Breast epithelium (tissue), 3 donors: ENCODE results near the gene MTCL1.

Experiments
- CTCF ChIP-seq, 3 donors: fragments of 450-650 bp; IDR thresholded peaks; one replicate each; pipeline ENCODE4 v1.5.1; 2016 to 2017; ENCODE audit warnings: antibody characterized with exemption in 3 of 3, mild to moderate bottlenecking in 3 of 3, moderate library complexity in 3 of 3
- POLR2A ChIP-seq: fragments of 450-650 bp; IDR thresholded peaks from one replicate; pipeline ENCODE4 v1.6.1; 2016; ENCODE audit warnings: antibody characterized with exemption, mild to moderate bottlenecking, moderate library complexity

- TF ChIP-seq CTCF (IDR thresholded peaks at IDR 0.05) (no peak), POLR2A (no peak)
These were observed 91.8 kb downstream of the MTCL1 start for GRCh38 chr18:8797206-8797605.
